ENCODE results near the gene LIPE.

GRCh38 chr19:42357290-42357689, 69.9 kb downstream of the LIPE start:
- TF ChIP-seq CTCF (IDR thresholded peaks at IDR 0.05; ENCODE audit: poor library complexity, severe bottlenecking) (no peak), MXI1 (conservative IDR thresholded peaks at IDR 0.05; ENCODE audit: poor library complexity, severe bottlenecking) (no peak), POLR2AphosphoS5 (IDR thresholded peaks at IDR 0.05) (no peak), TAF1 (IDR thresholded peaks at IDR 0.05; ENCODE audit: low read depth) (no peak), SMC3 (conservative IDR thresholded peaks at IDR 0.05; ENCODE audit: poor library complexity) (no peak), EZH2 (IDR thresholded peaks at IDR 0.05; ENCODE audit: borderline replicate concordance, insufficient read depth, low read length, poor library complexity, severe bottlenecking) (no peak)

Measured in neural cell (in vitro differentiated cells).